Type B pancreatic cell (in vitro differentiated cells): ENCODE data around the gene RAP1GAP2. TPM values are rescaled to one million over a fixed set of nuclear protein-coding genes. Genes with fewer than 3 reads are reported as not detected.

Experiments
- DNase-seq: peaks from one replicate; pipeline ENCODE4 v3.0.0; 2021; ENCODE audit warnings: mixed read lengths; ENCODE audit not compliant: unreplicated experiment; ENCODE audit errors: extremely low spot score
- H3K27ac Mint-ChIP-seq: 2 replicates; pipeline ENCODE4 v1.8.0; 2021; ENCODE audit warnings: mild to moderate bottlenecking, mixed read lengths
- H3K27me3 Mint-ChIP-seq: 2 replicates; pipeline ENCODE4 v1.8.0; 2021; ENCODE audit warnings: mixed read lengths
- H3K36me3 Mint-ChIP-seq: 2 replicates; pipeline ENCODE4 v1.8.0; 2021; ENCODE audit warnings: mixed read lengths
- H3K4me1 Mint-ChIP-seq: one replicate; pipeline ENCODE4 v1.8.0; 2021; ENCODE audit warnings: mixed read lengths; ENCODE audit not compliant: unreplicated experiment
- H3K4me3 Mint-ChIP-seq: 2 replicates; pipeline ENCODE4 v1.8.0; 2021; ENCODE audit warnings: mild to moderate bottlenecking, mixed read lengths
- H3K9me3 Mint-ChIP-seq: 2 replicates; pipeline ENCODE4 v1.8.0; 2021; ENCODE audit warnings: mixed read lengths
- total RNA-seq: library from RNA; stranded (reverse); gene quantifications from 2 replicates; pipeline ENCODE4 v1.2.1, GENCODE V29; 2021; ENCODE audit warnings: low replicate concordance
- TF ChIP-seq, protein P1 (sequence below): fragments of 200-600 bp; sonication (generic); conservative IDR thresholded peaks from 2 replicates; pipeline ENCODE4 v1.5.0; 2021; ENCODE audit warnings: antibody characterized with exemption, mild to moderate bottlenecking

Gene RAP1GAP2
- total RNA-seq, 1 donor from 2014 or later, result 49.7 TPM

GRCh38 chr17:2921443-2921842 is 125.2 kb downstream of the RAP1GAP2 start:
- H3K27ac Mint-ChIP-seq, result no peak overlapping the region
- peaks cover 22% of the 10 kb centered on the region for H3K4me1 Mint-ChIP-seq
- H3K9me3 Mint-ChIP-seq, result no peaks in the 10 kb centered on the region
- H3K36me3 Mint-ChIP-seq, result no peaks in the 10 kb centered on the region
- no peak overlapping the region for H3K4me3 Mint-ChIP-seq
- DNase-seq, result no peak
- no peaks in the 10 kb centered on the region for H3K27me3 Mint-ChIP-seq
- TF ChIP-seq, protein P1, sequence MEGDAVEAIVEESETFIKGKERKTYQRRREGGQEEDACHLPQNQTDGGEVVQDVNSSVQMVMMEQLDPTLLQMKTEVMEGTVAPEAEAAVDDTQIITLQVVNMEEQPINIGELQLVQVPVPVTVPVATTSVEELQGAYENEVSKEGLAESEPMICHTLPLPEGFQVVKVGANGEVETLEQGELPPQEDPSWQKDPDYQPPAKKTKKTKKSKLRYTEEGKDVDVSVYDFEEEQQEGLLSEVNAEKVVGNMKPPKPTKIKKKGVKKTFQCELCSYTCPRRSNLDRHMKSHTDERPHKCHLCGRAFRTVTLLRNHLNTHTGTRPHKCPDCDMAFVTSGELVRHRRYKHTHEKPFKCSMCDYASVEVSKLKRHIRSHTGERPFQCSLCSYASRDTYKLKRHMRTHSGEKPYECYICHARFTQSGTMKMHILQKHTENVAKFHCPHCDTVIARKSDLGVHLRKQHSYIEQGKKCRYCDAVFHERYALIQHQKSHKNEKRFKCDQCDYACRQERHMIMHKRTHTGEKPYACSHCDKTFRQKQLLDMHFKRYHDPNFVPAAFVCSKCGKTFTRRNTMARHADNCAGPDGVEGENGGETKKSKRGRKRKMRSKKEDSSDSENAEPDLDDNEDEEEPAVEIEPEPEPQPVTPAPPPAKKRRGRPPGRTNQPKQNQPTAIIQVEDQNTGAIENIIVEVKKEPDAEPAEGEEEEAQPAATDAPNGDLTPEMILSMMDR, result no peak

DNA sequence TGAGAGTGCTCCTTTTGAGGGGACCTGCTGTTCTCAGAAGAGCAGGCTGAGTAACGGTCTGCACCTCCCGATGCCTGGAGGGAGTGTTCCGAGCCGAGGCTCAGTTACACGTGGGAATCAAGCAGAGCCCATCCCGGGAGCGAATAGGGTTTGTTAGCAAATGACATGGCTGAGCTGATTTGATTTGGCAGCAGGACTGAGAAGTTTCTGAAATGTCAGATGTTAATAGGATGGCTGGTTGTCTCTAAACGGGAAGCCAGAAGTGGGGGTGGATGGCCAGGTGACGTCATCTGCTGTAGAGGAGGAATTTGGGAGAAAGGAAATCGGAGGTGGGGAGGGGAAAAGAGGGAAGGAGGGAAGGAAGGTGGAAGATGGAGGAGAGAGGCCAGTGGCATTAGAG is 128.0 kb downstream of the RAP1GAP2 start:
- peaks cover 30% of the 10 kb centered on the region for H3K4me1 Mint-ChIP-seq
- H3K4me3 Mint-ChIP-seq, result no peak overlapping the region
- H3K36me3 Mint-ChIP-seq, result no peaks in the 10 kb centered on the region
- H3K27ac Mint-ChIP-seq, result peak overlapping the region; percentile 37
- no peak for DNase-seq
- TF ChIP-seq, protein P1, result no peak
- H3K27me3 Mint-ChIP-seq, result no peaks in the 10 kb centered on the region
- no peaks in the 10 kb centered on the region for H3K9me3 Mint-ChIP-seq

DNA sequence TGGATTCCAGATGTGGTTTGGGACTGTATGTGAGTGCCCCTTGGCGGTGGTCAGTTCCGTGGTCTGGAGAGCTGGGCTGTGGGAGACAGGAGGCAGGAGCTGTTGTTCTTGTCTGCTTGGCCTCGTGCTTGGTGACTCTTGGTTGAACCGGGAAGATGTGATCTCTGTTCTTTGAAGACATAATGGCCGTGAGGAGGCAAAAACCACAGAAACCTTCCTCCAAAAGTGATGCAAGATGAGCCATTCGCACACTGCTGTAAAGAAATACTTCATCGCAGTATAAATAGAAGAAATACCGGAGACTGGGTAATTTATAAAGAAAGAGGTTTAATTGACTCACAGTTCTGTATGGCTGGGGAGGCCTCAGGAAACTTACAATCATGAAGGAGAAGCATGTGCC is 128.8 kb downstream of the RAP1GAP2 start:
- DNase-seq, result no peak
- H3K4me1 Mint-ChIP-seq, result peaks cover 30% of the 10 kb centered on the region
- TF ChIP-seq, protein P1, result no peak
- no peak overlapping the region for H3K4me3 Mint-ChIP-seq
- peak overlapping the region; percentile 95 for H3K27ac Mint-ChIP-seq
- H3K9me3 Mint-ChIP-seq, result no peaks in the 10 kb centered on the region
- no peaks in the 10 kb centered on the region for H3K36me3 Mint-ChIP-seq
- no peaks in the 10 kb centered on the region for H3K27me3 Mint-ChIP-seq

DNA sequence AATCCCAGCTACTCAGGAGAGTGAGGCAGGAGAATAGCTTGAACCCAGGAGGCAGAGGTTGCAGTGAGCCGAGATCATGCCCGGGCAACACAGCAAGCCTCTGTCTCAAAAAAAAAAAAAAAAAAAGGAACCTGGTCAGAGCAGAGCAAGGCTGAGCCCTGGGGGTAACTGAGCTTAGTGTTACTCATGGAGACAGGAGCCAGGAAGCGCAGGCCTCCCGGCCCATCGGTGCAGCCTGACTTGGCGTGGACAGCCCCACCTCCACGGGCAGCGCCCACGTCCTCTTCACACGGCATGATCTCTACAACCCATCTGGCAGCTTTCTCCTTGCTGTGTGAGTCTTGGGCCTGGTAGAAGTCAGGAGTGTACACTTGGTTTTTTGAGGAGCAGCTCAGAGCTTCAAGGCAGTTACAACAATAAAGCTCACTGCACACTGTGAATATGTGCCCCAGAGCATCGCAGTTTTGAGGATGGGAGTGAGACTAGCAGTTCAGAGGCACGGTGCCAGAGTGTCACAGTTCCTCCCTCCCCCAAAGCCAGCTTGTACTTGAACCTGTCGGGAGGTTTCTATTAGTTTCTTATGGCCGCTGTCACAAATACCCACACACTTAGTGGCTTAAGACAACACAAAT is 129.9 kb downstream of the RAP1GAP2 start:
- Mint-ChIP-seq H3K4me3 (peak overlapping the region; percentile 41), H3K27ac (peak overlapping the region; percentile 95), H3K4me1 (peaks cover 32% of the 10 kb centered on the region), H3K27me3 (no peaks in the 10 kb centered on the region), H3K36me3 (no peaks in the 10 kb centered on the region), H3K9me3 (no peaks in the 10 kb centered on the region)
- DNase-seq, result no peak
- TF ChIP-seq, protein P1, result no peak

DNA sequence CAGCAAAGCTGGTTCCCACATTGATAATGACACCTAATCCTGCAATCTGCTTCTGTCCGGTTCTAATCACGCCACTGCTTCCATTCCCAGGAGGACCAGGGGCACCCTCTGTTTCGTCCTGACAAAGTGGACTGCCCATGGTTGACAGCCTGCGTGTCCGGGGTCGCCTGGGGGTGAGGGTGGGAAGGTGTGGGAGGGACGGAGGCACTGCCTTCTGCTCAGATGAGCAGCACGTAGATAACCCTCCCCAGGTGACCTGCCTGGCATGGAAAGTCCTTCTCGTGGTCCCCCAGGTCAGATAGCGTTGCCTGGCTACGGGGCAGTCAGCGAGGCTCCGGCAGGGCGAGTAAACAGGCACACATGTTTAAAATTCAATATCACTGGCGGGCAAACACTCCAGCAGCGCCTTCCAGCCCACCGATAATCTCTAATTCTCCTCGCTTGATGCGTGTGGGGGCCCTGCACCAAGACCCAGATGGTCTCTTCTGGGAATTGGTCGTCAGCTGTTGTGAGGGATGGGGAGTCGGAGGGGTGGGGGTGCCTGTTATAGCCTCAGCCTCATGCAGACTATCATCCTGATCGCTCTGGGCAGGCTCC is 132.2 kb downstream of the RAP1GAP2 start:
- H3K27me3 Mint-ChIP-seq, result no peaks in the 10 kb centered on the region
- no peaks in the 10 kb centered on the region for H3K9me3 Mint-ChIP-seq
- H3K36me3 Mint-ChIP-seq, result no peaks in the 10 kb centered on the region
- peaks cover 42% of the 10 kb centered on the region for H3K4me1 Mint-ChIP-seq
- peak overlapping the region; percentile 22 for H3K4me3 Mint-ChIP-seq
- DNase-seq, result no peak
- TF ChIP-seq, protein P1, result no peak
- peak overlapping the region; percentile 87 for H3K27ac Mint-ChIP-seq
